B cell (primary cell): Measurements from ENCODE around the gene AOC3. TPM values are rescaled to one million over a fixed set of nuclear protein-coding genes. Genes with fewer than 3 reads are reported as not detected.

ENCODE experiments used
- ATAC-seq: fragments of 200-7000 bp; cut with Tn5 transposase; one replicate; pipeline ENCODE4 v1.10.0; 2021; ENCODE audit warnings: low read depth, mild to moderate bottlenecking, moderate number of reproducible peaks, moderate library complexity
- CTCF ChIA-PET: fragments of 350-600 bp; sonication (Branson Sonifier 250); formaldehyde crosslinking; loops from one replicate; lab custom pipeline; 2021; ENCODE audit warnings: antibody characterized with exemption, inconsistent platforms; lab: Charles Lee
- POLR2A ChIA-PET: fragments of 350-600 bp; sonication (Branson Sonifier 250); formaldehyde crosslinking; loops from one replicate; lab custom pipeline; 2021; ENCODE audit warnings: antibody characterized with exemption; lab: Charles Lee
- DNase-seq: peaks from one replicate; pipeline ENCODE4 v3.0.0; 2013
- H2AFZ ChIP-seq: 2 replicates; pipeline ENCODE4 v1.6.1; 2012; ENCODE audit warnings: mild to moderate bottlenecking, low read depth, low read length; ENCODE audit not compliant: insufficient read depth, poor library complexity, severe bottlenecking
- H3K27ac ChIP-seq, 2 donors: 1 replicate in 1 of 2; 2 replicates in 1 of 2; pipeline ENCODE4 v1.5.1; 2012 to 2013; ENCODE audit warnings: low read length in 2 of 2, mild to moderate bottlenecking in 2 of 2, moderate library complexity in 1 of 2
- H3K27me3 ChIP-seq, 4 experiments: fragments of 200-600 bp in 1 of 4; sonication (generic) in 1 of 4; replicated peaks in 1 of 4; 1 replicate in 2 of 4; 2 replicates in 2 of 4; pipeline versions ENCODE4 v1.6.1 to v1.7.0; 2013 to 2016; ENCODE audit warnings: low read length in 3 of 4, mild to moderate bottlenecking in 2 of 4, mixed read lengths in 1 of 4, moderate library complexity in 1 of 4; ENCODE audit not compliant: insufficient read depth in 4 of 4, control insufficient read depth in 3 of 4; ENCODE audit errors: control extremely low read depth in 1 of 4
- H3K36me3 ChIP-seq, 2 experiments: replicated peaks in 1 of 2; 1 replicate in 1 of 2; 2 replicates in 1 of 2; pipeline versions ENCODE4 v1.6.1 to v1.7.1; 2013; ENCODE audit warnings: low read length in 1 of 2; ENCODE audit not compliant: insufficient read depth in 2 of 2, control insufficient read depth in 1 of 2; ENCODE audit errors: control extremely low read depth in 1 of 2, extremely low read depth in 1 of 2
- H3K4me1 ChIP-seq, 2 donors: fragments of 200-600 bp in 1 of 2; sonication (generic) in 1 of 2; 1 replicate in 1 of 2; 2 replicates in 1 of 2; pipeline versions ENCODE4 v1.5.1 to v1.6.1; 2013 to 2017; ENCODE audit warnings: low read length in 2 of 2; ENCODE audit not compliant: control insufficient read depth in 2 of 2, insufficient read depth in 2 of 2
- H3K4me2 ChIP-seq: replicated peaks from 2 replicates; pipeline ENCODE3; 2012; ENCODE audit warnings: mild to moderate bottlenecking, low read depth, low read length; ENCODE audit not compliant: poor library complexity, severe bottlenecking
- H3K4me3 ChIP-seq, 5 experiments: fragments of 200-600 bp in 1 of 5; sonication (generic) in 1 of 5; 1 replicate in 3 of 5; 2 replicates in 2 of 5; pipeline versions ENCODE4 v1.5.1 to v1.7.0; 2011 to 2016; ENCODE audit warnings: low read length in 4 of 5, mild to moderate bottlenecking in 4 of 5, low read depth in 2 of 5, control low read depth in 1 of 5, moderate library complexity in 1 of 5; ENCODE audit not compliant: insufficient read depth in 1 of 5; ENCODE audit errors: control extremely low read depth in 1 of 5, extremely low read depth in 1 of 5
- H3K79me2 ChIP-seq: fragments of 200-600 bp; sonication (generic); one replicate; pipeline ENCODE4 v1.6.0; 2016; ENCODE audit warnings: low read length; ENCODE audit not compliant: control insufficient read depth, insufficient read depth
- H3K9ac ChIP-seq: fragments of 200-600 bp; sonication (generic); 2 replicates; pipeline ENCODE4 v1.6.1; 2017; ENCODE audit warnings: mild to moderate bottlenecking, low read length, moderate library complexity
- H3K9me3 ChIP-seq, 3 donors: one replicate each; pipeline versions ENCODE4 v1.6.1 to v1.7.1; 2013; ENCODE audit warnings: low read length in 2 of 3; ENCODE audit not compliant: control insufficient read depth in 2 of 3, insufficient read depth in 1 of 3; ENCODE audit errors: control extremely low read depth in 1 of 3
- H4K20me1 ChIP-seq: 2 replicates; pipeline ENCODE4 v1.6.0; 2012; ENCODE audit warnings: mild to moderate bottlenecking, low read length; ENCODE audit not compliant: insufficient read depth, control insufficient read depth, poor library complexity, severe bottlenecking
- H3K27ac Mint-ChIP-seq: one replicate; pipeline ENCODE4 v1.8.0; 2021; ENCODE audit warnings: mixed read lengths
- H3K27me3 Mint-ChIP-seq: one replicate; pipeline ENCODE4 v1.8.0; 2021; ENCODE audit warnings: mixed read lengths
- H3K4me1 Mint-ChIP-seq: one replicate; pipeline ENCODE4 v1.8.0; 2021; ENCODE audit warnings: mixed read lengths
- H3K4me3 Mint-ChIP-seq: one replicate; pipeline ENCODE4 v1.8.0; 2021; ENCODE audit warnings: mixed read lengths
- H3K9me3 Mint-ChIP-seq: one replicate; pipeline ENCODE4 v1.8.0; 2022; ENCODE audit warnings: mixed read lengths; ENCODE audit not compliant: insufficient read depth
- EZH2 ChIP-seq: IDR thresholded peaks from 2 replicates; pipeline ENCODE4 v1.6.1; 2012; ENCODE audit warnings: borderline replicate concordance, low read depth, mild to moderate bottlenecking, moderate library complexity, low read length; ENCODE audit not compliant: insufficient read depth, poor library complexity, severe bottlenecking
- WGBS: methylation state at CpG from one replicate; pipeline ENCODE4 v1.1.5; 2013; ENCODE audit warnings: missing lambda C conversion rate; ENCODE audit not compliant: insufficient coverage; 5-methylcytosine and 5-hydroxymethylcytosine counted together
- intact Hi-C: fragments of 100-400 bp; cut with micrococcal nuclease; formaldehyde crosslinking; loops from one replicate; pipeline ENCODE4 v1.10.0; 2022
- polyA plus RNA-seq: library from polyadenylated mRNA; depleted of rRNA; stranded (reverse); fragments of >200 nt; gene quantifications from 2 replicates; pipeline ENCODE4 v1.2.3, GENCODE V29; 2012
- total RNA-seq, 2 donors: library from RNA; stranded (reverse); fragments of 120-200 nt in 1 of 2; gene quantifications; 1 replicate in 1 of 2; 2 replicates in 1 of 2; pipeline versions ENCODE4 v1.2.3 to v1.2.4, GENCODE V29; 2013 to 2022
- TF ChIP-seq, protein P1 (sequence below): fragments of 200-600 bp; IDR thresholded peaks from one replicate; pipeline ENCODE4 v1.8.0; 2022; ENCODE audit warnings: antibody characterized with exemption, mild to moderate bottlenecking

Gene AOC3
- total and polyA plus RNA-seq, 2 donors (not counting 1 experiment from before 2014, with no cell fraction given), result 1.2 to 1.5 TPM

DNA sequence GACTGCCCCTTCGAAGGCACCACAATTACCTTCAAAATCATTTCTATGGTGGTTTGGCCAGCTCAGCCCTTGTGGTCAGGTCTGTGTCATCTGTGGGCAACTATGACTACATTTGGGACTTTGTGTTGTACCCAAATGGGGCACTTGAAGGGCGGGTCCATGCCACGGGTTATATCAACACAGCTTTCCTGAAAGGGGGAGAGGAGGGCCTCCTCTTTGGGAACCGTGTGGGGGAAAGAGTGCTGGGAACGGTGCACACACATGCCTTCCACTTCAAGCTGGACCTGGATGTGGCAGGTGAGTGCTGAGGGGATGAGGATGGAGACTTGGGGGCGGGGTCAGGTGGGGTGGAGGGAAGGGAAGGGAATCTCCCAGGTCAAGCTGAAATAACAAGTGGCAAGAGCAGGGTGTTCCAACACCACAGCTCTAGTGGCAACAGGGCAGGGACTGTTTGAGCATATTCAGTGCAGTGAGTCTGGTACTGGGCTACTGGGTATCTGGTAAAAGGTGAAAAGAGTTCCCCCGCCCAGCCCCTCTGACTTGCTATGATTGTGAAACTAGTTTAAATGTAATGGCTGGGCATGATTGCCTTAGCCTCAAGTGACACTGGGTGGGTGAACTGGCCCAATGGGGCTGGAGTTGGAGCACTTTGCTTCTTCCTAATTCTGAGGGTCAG, 4.9 kb upstream of the AOC3 start:
- POLR2A ChIA-PET, result interaction anchor here (0.7 to 1.2 kb wide), 2 partner anchors 14 to 152 kb away, joined by 4 to 5 read pairs; no protein-coding TSS in a partner anchor
- no peaks in the 10 kb centered on the region for H3K4me1 Mint-ChIP-seq
- H3K27ac Mint-ChIP-seq, result no peak overlapping the region
- 74% methylated on average over 6 of the region's 7 CpGs for WGBS
- Histone ChIP-seq H4K20me1 (no peaks in the 10 kb centered on the region), H3K4me2 (no peak overlapping the region), H3K79me2 (no peaks in the 10 kb centered on the region), H3K4me3 (no peak overlapping the region), H3K27me3 (no peaks in the 10 kb centered on the region), H3K36me3 (peaks cover 2 to 47% of the 10 kb centered on the region in 2 experiments), H2AFZ (no peak overlapping the region), H3K27ac (no peak overlapping the region), H3K4me1 (no peaks in the 10 kb centered on the region), H3K9me3 (no peaks in the 10 kb centered on the region), H3K9ac (no peak overlapping the region)
- DNase-seq, result no peak
- no peaks in the 10 kb centered on the region for H3K27me3 Mint-ChIP-seq
- CTCF ChIA-PET, result interaction anchor here (0.5 to 3.7 kb wide), 4 partner anchors 102 to 352 kb away, joined by 3 to 30 read pairs (median 3); partner anchors contain the start of gene RPL27
- H3K9me3 Mint-ChIP-seq, result no peaks in the 10 kb centered on the region
- no peak overlapping the region for H3K4me3 Mint-ChIP-seq
- no peak for ATAC-seq
- TF ChIP-seq, protein P1, sequence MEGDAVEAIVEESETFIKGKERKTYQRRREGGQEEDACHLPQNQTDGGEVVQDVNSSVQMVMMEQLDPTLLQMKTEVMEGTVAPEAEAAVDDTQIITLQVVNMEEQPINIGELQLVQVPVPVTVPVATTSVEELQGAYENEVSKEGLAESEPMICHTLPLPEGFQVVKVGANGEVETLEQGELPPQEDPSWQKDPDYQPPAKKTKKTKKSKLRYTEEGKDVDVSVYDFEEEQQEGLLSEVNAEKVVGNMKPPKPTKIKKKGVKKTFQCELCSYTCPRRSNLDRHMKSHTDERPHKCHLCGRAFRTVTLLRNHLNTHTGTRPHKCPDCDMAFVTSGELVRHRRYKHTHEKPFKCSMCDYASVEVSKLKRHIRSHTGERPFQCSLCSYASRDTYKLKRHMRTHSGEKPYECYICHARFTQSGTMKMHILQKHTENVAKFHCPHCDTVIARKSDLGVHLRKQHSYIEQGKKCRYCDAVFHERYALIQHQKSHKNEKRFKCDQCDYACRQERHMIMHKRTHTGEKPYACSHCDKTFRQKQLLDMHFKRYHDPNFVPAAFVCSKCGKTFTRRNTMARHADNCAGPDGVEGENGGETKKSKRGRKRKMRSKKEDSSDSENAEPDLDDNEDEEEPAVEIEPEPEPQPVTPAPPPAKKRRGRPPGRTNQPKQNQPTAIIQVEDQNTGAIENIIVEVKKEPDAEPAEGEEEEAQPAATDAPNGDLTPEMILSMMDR, result no peak
- no peak for TF ChIP-seq EZH2
- intact Hi-C loops, result loop anchor here (10.0 kb wide), 1 partner anchor 89 kb away; no protein-coding TSS in a partner anchor

DNA sequence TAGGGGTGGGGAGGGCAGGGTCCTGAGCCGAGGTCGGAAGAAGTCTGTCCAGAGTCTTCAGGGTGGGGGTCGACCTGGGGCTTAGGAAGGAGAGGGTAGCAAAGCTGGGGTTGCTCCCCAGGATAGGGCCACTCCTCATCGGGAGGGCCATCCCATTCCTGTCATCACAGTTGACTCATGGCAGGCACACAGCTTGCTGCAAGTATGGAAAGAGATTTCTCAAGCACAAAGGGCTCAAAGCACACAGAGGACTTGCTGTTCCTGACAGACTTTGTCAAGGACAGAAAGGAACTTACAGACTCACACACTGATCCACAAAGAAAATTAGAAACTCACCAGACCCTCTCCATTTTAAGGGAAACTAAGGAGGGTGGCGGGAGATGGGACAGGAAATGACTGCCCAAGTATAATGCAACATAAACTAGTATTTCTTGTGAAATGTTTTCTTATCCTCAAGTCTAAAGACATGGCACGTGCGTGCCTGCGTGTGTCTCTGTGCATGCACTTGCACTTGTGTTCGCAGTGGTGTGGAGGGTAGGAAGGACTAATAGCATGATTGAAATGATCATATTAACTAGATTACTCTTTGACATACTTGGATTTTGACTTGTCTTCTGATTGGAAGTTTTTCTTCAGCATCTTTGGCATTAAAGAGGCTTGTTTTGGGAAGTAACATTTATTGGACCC, 4.3 kb upstream of the AOC3 start:
- no peak for TF ChIP-seq EZH2
- TF ChIP-seq, protein P1, result no peak
- Histone ChIP-seq H3K4me2 (no peak overlapping the region), H3K27ac (no peak overlapping the region), H3K79me2 (no peaks in the 10 kb centered on the region), H2AFZ (no peak overlapping the region), H3K27me3 (no peaks in the 10 kb centered on the region), H3K4me3 (no peak overlapping the region), H3K9ac (no peak overlapping the region), H4K20me1 (no peaks in the 10 kb centered on the region), H3K9me3 (no peaks in the 10 kb centered on the region), H3K36me3 (peaks cover 2 to 40% of the 10 kb centered on the region in 2 experiments), H3K4me1 (no peaks in the 10 kb centered on the region)
- DNase-seq, result no peak
- no peaks in the 10 kb centered on the region for H3K4me1 Mint-ChIP-seq
- POLR2A ChIA-PET, result interaction anchor here (0.7 kb wide), 1 partner anchor 101 kb away, joined by 3 read pairs; no protein-coding TSS in a partner anchor
- CTCF ChIA-PET, result interaction anchor here (1.1 kb wide), 1 partner anchor 83 kb away, joined by 3 read pairs; no protein-coding TSS in a partner anchor
- intact Hi-C loops, result loop anchor here (10.0 kb wide), 1 partner anchor 88 kb away; no protein-coding TSS in a partner anchor
- H3K9me3 Mint-ChIP-seq, result no peaks in the 10 kb centered on the region
- no peak overlapping the region for H3K4me3 Mint-ChIP-seq
- 76% methylated on average over 4 of the region's 9 CpGs for WGBS
- H3K27me3 Mint-ChIP-seq, result no peaks in the 10 kb centered on the region
- H3K27ac Mint-ChIP-seq, result no peak overlapping the region
- ATAC-seq, result no peak
